H9 (cell line): ENCODE measurements around the gene ODC1. TPM values are rescaled to one million over a fixed set of nuclear protein-coding genes. Genes with fewer than 3 reads are reported as not detected.

ENCODE experiments used
- DNase-seq: peaks from one replicate; pipeline ENCODE4 v3.0.0-alpha.2; 2017
- H2AFZ ChIP-seq: one replicate; pipeline ENCODE4 v1.6.1; 2013; ENCODE audit warnings: mild to moderate bottlenecking, low read length, control low read depth, moderate library complexity
- H2AK5ac ChIP-seq: 2 replicates; pipeline ENCODE4 v1.6.1; 2013; ENCODE audit warnings: low read length, control low read depth, mixed read lengths; ENCODE audit not compliant: insufficient read length
- H2BK120ac ChIP-seq: one replicate; pipeline ENCODE4 v1.6.1; 2013; ENCODE audit warnings: low read depth, mild to moderate bottlenecking, low read length, control low read depth, inconsistent platforms; ENCODE audit not compliant: poor library complexity, severe bottlenecking
- H2BK12ac ChIP-seq: 2 replicates; pipeline ENCODE4 v1.6.1; 2013; ENCODE audit warnings: low read length, control low read depth, mixed read lengths, low read depth; ENCODE audit not compliant: insufficient read length
- H2BK15ac ChIP-seq: 2 replicates; pipeline ENCODE4 v1.6.1; 2013; ENCODE audit warnings: low read depth, low read length, control low read depth
- H2BK20ac ChIP-seq: one replicate; pipeline ENCODE4 v1.6.1; 2013; ENCODE audit warnings: low read depth, mild to moderate bottlenecking, low read length, control low read depth, inconsistent platforms; ENCODE audit not compliant: poor library complexity, severe bottlenecking
- H2BK5ac ChIP-seq: 2 replicates; pipeline ENCODE4 v1.6.1; 2013; ENCODE audit warnings: low read length, control low read depth, mixed read lengths; ENCODE audit not compliant: insufficient read length
- H3K14ac ChIP-seq: 2 replicates; pipeline ENCODE4 v1.6.1; 2013; ENCODE audit warnings: low read length, control low read depth; ENCODE audit not compliant: insufficient read depth
- H3K18ac ChIP-seq: 2 replicates; pipeline ENCODE4 v1.6.1; 2013; ENCODE audit warnings: low read depth, mild to moderate bottlenecking, mixed read lengths, low read length, control low read depth; ENCODE audit not compliant: insufficient read length
- H3K23ac ChIP-seq: 2 replicates; pipeline ENCODE4 v1.6.1; 2013; ENCODE audit warnings: low read length, control low read depth, mixed read lengths, low read depth; ENCODE audit not compliant: insufficient read length
- H3K23me2 ChIP-seq: 2 replicates; pipeline ENCODE4 v1.6.1; 2013; ENCODE audit warnings: low read depth, mild to moderate bottlenecking, mixed read lengths, low read length, control low read depth; ENCODE audit not compliant: insufficient read length, poor library complexity, severe bottlenecking
- H3K27ac ChIP-seq: 2 replicates; pipeline ENCODE4 v1.5.1; 2013; ENCODE audit warnings: low read length, control low read depth, mixed read lengths, low read depth; ENCODE audit not compliant: insufficient read length
- H3K27me3 ChIP-seq: 2 replicates; pipeline ENCODE4 v1.6.1; 2013; ENCODE audit warnings: low read length, control low read depth, inconsistent platforms; ENCODE audit not compliant: insufficient read depth
- H3K4ac ChIP-seq: 2 replicates; pipeline ENCODE4 v1.6.1; 2013; ENCODE audit warnings: low read depth, mild to moderate bottlenecking, control low read depth, inconsistent platforms, low read length, moderate library complexity
- H3K4me1 ChIP-seq: 2 replicates; pipeline ENCODE4 v1.6.1; 2013; ENCODE audit warnings: low read length, control low read depth, inconsistent platforms; ENCODE audit not compliant: insufficient read depth
- H3K4me2 ChIP-seq: 2 replicates; pipeline ENCODE4 v1.6.1; 2013; ENCODE audit warnings: low read length, control low read depth, mixed read lengths; ENCODE audit not compliant: insufficient read length, insufficient read depth
- H3K56ac ChIP-seq: 2 replicates; pipeline ENCODE4 v1.6.1; 2013; ENCODE audit warnings: low read depth, mild to moderate bottlenecking, mixed read lengths, low read length, control low read depth; ENCODE audit not compliant: insufficient read length
- H3K79me1 ChIP-seq: 2 replicates; pipeline ENCODE4 v1.6.1; 2013; ENCODE audit warnings: low read depth, mild to moderate bottlenecking, moderate library complexity, low read length, control low read depth, inconsistent platforms; ENCODE audit not compliant: insufficient read depth, poor library complexity, severe bottlenecking
- H3K79me2 ChIP-seq: 2 replicates; pipeline ENCODE4 v1.6.1; 2013; ENCODE audit warnings: low read length, control low read depth, inconsistent platforms; ENCODE audit not compliant: insufficient read depth
- H3K9ac ChIP-seq: 2 replicates; pipeline ENCODE4 v1.6.1; 2013; ENCODE audit warnings: low read length, control low read depth, mixed read lengths; ENCODE audit not compliant: insufficient read length; ENCODE audit errors: extremely low read depth
- H3K9me3 ChIP-seq: one replicate; pipeline ENCODE4 v1.6.1; 2013; ENCODE audit warnings: low read depth, low read length, inconsistent platforms; ENCODE audit not compliant: control insufficient read depth
- H3T11ph ChIP-seq: one replicate; pipeline ENCODE4 v1.6.1; 2013; ENCODE audit warnings: mild to moderate bottlenecking, low read length, control low read depth, inconsistent platforms
- H4K20me1 ChIP-seq: one replicate; pipeline ENCODE4 v1.6.1; 2013; ENCODE audit not compliant: control insufficient read depth, insufficient read length, insufficient read depth
- H4K5ac ChIP-seq: 2 replicates; pipeline ENCODE4 v1.6.1; 2013; ENCODE audit warnings: low read depth, mild to moderate bottlenecking, mixed read lengths, low read length, control low read depth; ENCODE audit not compliant: insufficient read length
- H4K8ac ChIP-seq: replicated peaks from 2 replicates; pipeline ENCODE4 v1.6.1; 2013; ENCODE audit warnings: low read length, control low read depth, mixed read lengths, low read depth; ENCODE audit not compliant: insufficient read length
- H4K91ac ChIP-seq: 2 replicates; pipeline ENCODE4 v1.6.1; 2013; ENCODE audit warnings: low read depth, mild to moderate bottlenecking, moderate library complexity, mixed read lengths, low read length, control low read depth; ENCODE audit not compliant: insufficient read length
- H3K27ac Mint-ChIP-seq, 3 experiments: 2 replicates in 2 of 3; 3 replicates in 1 of 3; pipeline ENCODE4 v1.8.0; 2020 to 2021; ENCODE audit warnings: mixed read lengths in 3 of 3, mild to moderate bottlenecking in 1 of 3, moderate library complexity in 1 of 3
- H3K27me3 Mint-ChIP-seq: 2 replicates; pipeline ENCODE4 v1.8.0; 2021; ENCODE audit warnings: low read depth, mild to moderate bottlenecking, moderate library complexity, mixed read lengths
- H3K36me3 Mint-ChIP-seq, 3 experiments: 2 replicates in 2 of 3; 3 replicates in 1 of 3; pipeline ENCODE4 v1.8.0; 2020 to 2021; ENCODE audit warnings: low read depth in 3 of 3, mixed read lengths in 3 of 3; ENCODE audit not compliant: insufficient read depth in 1 of 3
- H3K4me1 Mint-ChIP-seq, 2 experiments: 2 replicates each; pipeline ENCODE4 v1.8.0; 2020; ENCODE audit warnings: mixed read lengths in 2 of 2
- H3K4me3 Mint-ChIP-seq, 2 experiments: 2 replicates in 1 of 2; 3 replicates in 1 of 2; pipeline ENCODE4 v1.8.0; 2020 to 2021; ENCODE audit warnings: mild to moderate bottlenecking in 2 of 2, mixed read lengths in 2 of 2, moderate library complexity in 1 of 2
- H3K9me3 Mint-ChIP-seq, 2 experiments: 2 replicates in 1 of 2; 3 replicates in 1 of 2; pipeline ENCODE4 v1.8.0; 2020; ENCODE audit warnings: mild to moderate bottlenecking in 2 of 2, mixed read lengths in 2 of 2, moderate library complexity in 1 of 2
- CTCF ChIP-seq: fragments of 200-600 bp; sonication (generic); conservative IDR thresholded peaks from 3 replicates; pipeline ENCODE4 v1.8.0; 2021; ENCODE audit warnings: antibody characterized with exemption, mild to moderate bottlenecking
- WGBS: extraction: QIAGEN DNeasy Blood & Tissue Kit; methylation state at CpG from one replicate; pipeline ENCODE4 v1.1.7; 2013; ENCODE audit warnings: missing lambda C conversion rate, low lambda C conversion rate, mixed read lengths; ENCODE audit not compliant: insufficient read length; ENCODE audit errors: extremely low coverage; 5-methylcytosine and 5-hydroxymethylcytosine counted together
- total RNA-seq: library from RNA; stranded (reverse); gene quantifications from 2 replicates; pipeline ENCODE4 v1.2.1, GENCODE V29; 2021

The ODC1 gene
- total RNA-seq, 1 experiment from 2014 or later = 48.3 TPM

DNA sequence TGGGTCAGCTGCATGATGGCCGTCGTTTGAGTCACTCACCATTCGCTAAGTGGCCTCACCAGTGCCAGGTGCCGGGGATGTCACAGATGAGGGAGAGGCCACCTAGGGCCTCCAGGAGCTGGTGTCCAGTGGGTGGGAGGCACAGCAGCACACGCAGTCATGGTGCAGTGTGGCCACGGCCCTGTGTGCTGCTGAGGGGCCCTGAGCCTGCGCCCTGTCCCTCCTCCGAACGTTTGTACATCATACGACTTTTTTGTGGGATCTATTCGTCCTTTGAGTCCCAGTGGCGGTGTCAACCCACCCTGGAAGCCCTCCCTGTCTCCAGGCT is 30.1 kb upstream of the ODC1 start:
- Mint-ChIP-seq H3K27me3 (peaks cover 23% of the 10 kb centered on the region), H3K4me1 (peaks cover 17 to 19% of the 10 kb centered on the region in 2 experiments), H3K27ac (no peak overlapping the region), H3K4me3 (no peak overlapping the region), H3K36me3 (no peaks in the 10 kb centered on the region), H3K9me3 (no peaks in the 10 kb centered on the region)
- Histone ChIP-seq H3K27ac (no peak overlapping the region), H2BK120ac (no peak overlapping the region), H3K14ac (no peak overlapping the region), H2BK20ac (no peak overlapping the region), H3K23ac (no peak overlapping the region), H3K4ac (no peak overlapping the region), H4K91ac (no peak overlapping the region), H2BK15ac (no peak overlapping the region), H3K18ac (no peak overlapping the region), H2BK12ac (no peak overlapping the region), H3K4me1 (no peaks in the 10 kb centered on the region; the same call in 1 of the 2 replicates), H3K79me2 (no peaks in the 10 kb centered on the region), H3K27me3 (no peaks in the 10 kb centered on the region), H2BK5ac (no peak overlapping the region), H3K4me2 (no peak overlapping the region), H3K56ac (no peak overlapping the region), H3K9me3 (no peaks in the 10 kb centered on the region), H4K20me1 (no peaks in the 10 kb centered on the region), H3T11ph (no peak overlapping the region), H3K79me1 (no peaks in the 10 kb centered on the region), H4K5ac (no peak overlapping the region), H3K9ac (no peak overlapping the region), H4K8ac (no peak overlapping the region), H2AFZ (no peak overlapping the region), H2AK5ac (no peak overlapping the region), H3K23me2 (no peaks in the 10 kb centered on the region)
- no peak for TF ChIP-seq CTCF
- WGBS = no CpG with 5 or more reads among the region's 12 CpGs
- DNase-seq = no peak
